K562 (cell line): ENCODE measurements around the gene STK11. TPM values are rescaled to one million over a fixed set of nuclear protein-coding genes. Genes with fewer than 3 reads are reported as not detected.

Experiments
- ATAC-seq: fragments of 200-7000 bp; cut with Tn5 transposase; 3 replicates; pipeline ENCODE4 v1.9.1; 2020; ENCODE audit warnings: moderate library complexity
- BruUV-seq: library from RNA; stranded (reverse); fragments of 400-500 nt; replicated peaks from 2 replicates; lab custom pipeline; 2021; lab: Mats Ljungman, UMichigan
- CTCF ChIA-PET: fragments of 300-600 bp; formaldehyde crosslinking; extraction: SDS; loops from one replicate; lab custom pipeline; 2021; ENCODE audit warnings: low intra/inter-chr PET ratio; lab: Yijun Ruan, JAX
- POLR2A ChIA-PET: fragments of 300-600, 350-650 bp; sonication (Branson Sonifier 250); formaldehyde crosslinking; extraction: SDS; loops from one replicate; lab custom pipeline; 2021; ENCODE audit warnings: antibody characterized with exemption, inconsistent platforms; lab: Yijun Ruan, JAX
- DNase-seq, 4 experiments: peaks; one replicate each; pipeline versions ENCODE4 v3.0.0 to v3.0.0-alpha.2; 2011 to 2018; ENCODE audit warnings: low spot score in 3 of 4, mixed read lengths in 3 of 4; ENCODE audit errors: extremely low read depth in 1 of 4
- FAIRE-seq: peaks from 2 replicates; lab custom pipeline; 2011; peaks lifted over from hg19 to GRCh38; lab: Jason Lieb, UNC
- H2AFZ ChIP-seq: 2 replicates; pipeline ENCODE4 v1.6.0; 2011; ENCODE audit warnings: low read depth, low read length, control low read depth, inconsistent platforms
- H3K27ac ChIP-seq: fragments of 200-600 bp; 3 replicates; pipeline ENCODE4 v1.8.0; 2011; ENCODE audit warnings: low read depth, mild to moderate bottlenecking, control low read depth, inconsistent platforms, low read length, moderate library complexity, mixed read lengths; ENCODE audit errors: extremely low read depth
- H3K27me3 ChIP-seq, 2 experiments: fragments of 300-600 bp in 1 of 2; 2 replicates in 1 of 2; 3 replicates in 1 of 2; pipeline versions ENCODE4 v1.6.0 to v1.8.0; 2011; ENCODE audit warnings: inconsistent platforms in 2 of 2, low read length in 2 of 2, mild to moderate bottlenecking in 1 of 2, mixed read lengths in 1 of 2, moderate library complexity in 1 of 2; ENCODE audit not compliant: control insufficient read depth in 2 of 2, insufficient read depth in 2 of 2
- H3K36me3 ChIP-seq: fragments of 300-600 bp; 3 replicates; pipeline ENCODE4 v1.8.0; 2011; ENCODE audit warnings: mild to moderate bottlenecking, low read length, inconsistent platforms; ENCODE audit not compliant: control insufficient read depth, insufficient read depth
- H3K4me1 ChIP-seq, 2 experiments: fragments of 200-600 bp in 1 of 2; replicated peaks in 1 of 2; 2 replicates in 1 of 2; 3 replicates in 1 of 2; pipeline versions ENCODE4 v1.5.1 to v1.8.0; 2011; ENCODE audit warnings: inconsistent platforms in 2 of 2, low read length in 2 of 2, mild to moderate bottlenecking in 1 of 2, mixed read lengths in 1 of 2, moderate library complexity in 1 of 2; ENCODE audit not compliant: control insufficient read depth in 2 of 2, insufficient read depth in 2 of 2
- H3K4me2 ChIP-seq: 2 replicates; pipeline ENCODE4 v1.6.1; 2011; ENCODE audit warnings: low read length, control low read depth, inconsistent platforms, mixed read lengths; ENCODE audit not compliant: insufficient read depth
- H3K4me3 ChIP-seq: fragments of 200-600 bp; sonication (generic), shearing (Covaris generic); 2 replicates; pipeline ENCODE4 v1.5.1; 2016; ENCODE audit warnings: control low read depth, inconsistent platforms
- H3K79me2 ChIP-seq: fragments of 200-600 bp; 3 replicates; pipeline ENCODE4 v1.8.0; 2011; ENCODE audit warnings: low read length, inconsistent platforms; ENCODE audit not compliant: control insufficient read depth, insufficient read depth
- H3K9ac ChIP-seq, 2 experiments: 2 replicates each; pipeline versions ENCODE4 v1.6.0 to v1.6.1; 2011; ENCODE audit warnings: low read depth in 2 of 2, low read length in 2 of 2, control low read depth in 1 of 2, inconsistent platforms in 1 of 2, mild to moderate bottlenecking in 1 of 2, mixed read lengths in 1 of 2; ENCODE audit not compliant: insufficient read depth in 1 of 2
- H3K9me1 ChIP-seq: one replicate; pipeline ENCODE4 v1.6.0; 2011; ENCODE audit warnings: inconsistent platforms, mild to moderate bottlenecking, low read length, moderate library complexity; ENCODE audit not compliant: control insufficient read depth, insufficient read depth
- H3K9me3 ChIP-seq: replicated peaks from 2 replicates; pipeline ENCODE4 v1.5.1; 2011; ENCODE audit warnings: low read depth, low read length, inconsistent platforms; ENCODE audit not compliant: control insufficient read depth, insufficient read depth
- H4K20me1 ChIP-seq: replicated peaks from 2 replicates; pipeline ENCODE4 v1.6.1; 2011; ENCODE audit warnings: low read length, inconsistent platforms, mixed read lengths; ENCODE audit not compliant: control insufficient read depth, insufficient read depth
- NR2C1 ChIP-seq, 2 experiments: fragments of 450-650 bp; IDR thresholded peaks; 2 replicates each; pipeline ENCODE4 v1.6.1; 2017; ENCODE audit warnings: mild to moderate bottlenecking in 2 of 2, antibody characterized with exemption in 1 of 2, inconsistent platforms in 1 of 2, missing compliant biosample characterization in 1 of 2, missing genetic modification characterization in 1 of 2
- POLR2G ChIP-seq: fragments of 200-400 bp; formaldehyde crosslinking; IDR thresholded peaks from 2 replicates; pipeline ENCODE4 v1.6.1; 2017; ENCODE audit warnings: low read depth, mild to moderate bottlenecking, antibody characterized with exemption, low read length, moderate library complexity
- WGBS: fragments of 100-300 bp; shearing (Covaris generic); methylation state at CpG from one replicate; pipeline ENCODE4 v1.1.6; 2016; ENCODE audit warnings: low coverage, mixed read lengths; ENCODE audit not compliant: insufficient coverage; ENCODE audit errors: missing lambda C conversion rate; 5-methylcytosine and 5-hydroxymethylcytosine counted together
- in situ Hi-C: fragments of 300-500 bp; cut with MboI; formaldehyde crosslinking; loops from 4 replicates; pipeline ENCODE4 v1.15.0; 2018; ENCODE audit warnings: inconsistent platforms, mixed read lengths
- intact Hi-C: fragments of 100-400 bp; cut with micrococcal nuclease; formaldehyde crosslinking; loops from 2 replicates; pipeline ENCODE4 v1.14.2; 2022
- polyA plus RNA-seq, 8 experiments: library from polyadenylated mRNA; depleted of rRNA in 4 of 8; stranded (reverse) in 5 of 8; unstranded in 3 of 8; fragments of >200 nt; fragmentation: Nextera tagmentation in 2 of 8; fragmentation: Illumina TruSeq in 1 of 8; extraction: Ambion mirVana in 2 of 8; extraction: Trizol in 1 of 8; gene quantifications; 2 replicates each; pipeline versions ENCODE4 v1.2.1 to v1.2.3, GENCODE V29; 2011 to 2014; ENCODE audit warnings: inconsistent platforms in 1 of 8, missing spikeins in 1 of 8
- total RNA-seq, 7 experiments: library from RNA; depleted of rRNA in 6 of 7; stranded (reverse); fragments of >200 nt in 6 of 7; fragmentation: Illumina TruSeq in 2 of 7; extraction: Trizol in 2 of 7; gene quantifications; 2 replicates each; pipeline versions ENCODE4 v1.2.1 to v1.2.3, GENCODE V29; 2011 to 2021; ENCODE audit warnings: low replicate concordance in 1 of 7
- TF ChIP-seq, protein P1 (sequence below), 3 experiments: IDR thresholded peaks in 2 of 3; conservative IDR thresholded peaks in 1 of 3; 2 replicates each; pipeline ENCODE4 v1.5.1; 2011 to 2012; ENCODE audit warnings: low read length in 3 of 3, mild to moderate bottlenecking in 3 of 3, control low read depth in 2 of 3, improper control_type of control experiment in 1 of 3, inconsistent platforms in 1 of 3, low read depth in 1 of 3, mixed read lengths in 1 of 3, moderate library complexity in 1 of 3; ENCODE audit not compliant: insufficient read depth in 2 of 3
- TF ChIP-seq, protein P2 (sequence below): sonication (generic); formaldehyde crosslinking; IDR thresholded peaks from 2 replicates; pipeline ENCODE4 v1.8.1; 2023; ENCODE audit warnings: mild to moderate bottlenecking, missing genetic modification reagents

Gene STK11
- total and polyA plus RNA-seq, 9 of the 15 experiments (the other 6 are each of a cell fraction or from before 2014, with no cell fraction given): 0.15 to 96.5 (median 31.7) TPM

DNA sequence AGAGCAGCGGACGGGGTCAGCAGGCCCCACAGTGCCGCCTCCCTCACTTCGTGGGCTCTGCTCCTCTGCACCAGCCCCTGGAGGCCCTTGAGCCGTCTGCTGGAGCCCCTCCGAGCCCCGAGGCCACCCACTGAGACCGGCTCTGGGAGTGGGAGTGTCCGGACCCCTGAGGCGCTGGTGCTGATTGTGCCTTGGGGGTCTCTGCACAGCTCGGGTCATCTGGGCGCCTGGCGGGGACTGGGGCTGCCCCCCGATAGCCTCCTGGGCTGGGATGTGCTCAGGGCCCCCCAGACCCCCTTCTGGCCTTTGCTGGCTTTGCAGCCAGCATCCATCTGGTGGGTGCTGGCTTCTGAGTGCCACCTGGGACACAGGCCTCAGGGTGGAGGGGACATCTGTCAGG lies 16.8 kb downstream of the STK11 start:
- no peak overlapping the region for H3K4me2 ChIP-seq
- peaks cover 3 to 80% of the 10 kb centered on the region in 2 experiments; a peak in 4 of 5 replicates for H3K4me1 ChIP-seq
- ChIA-PET POLR2A (interaction anchor here (0.6 kb wide), 2 partner anchors 12 to 56 kb away, joined by 3 to 4 read pairs; no protein-coding TSS in a partner anchor), CTCF (interaction anchor here (0.8 to 1.6 kb wide), 2 partner anchors 26 to 109 kb away, joined by 3 to 6 read pairs; partner anchors contain the start of gene MIDN)
- H3K9ac ChIP-seq: 0 out of 4 replicates have a peak overlapping the region, but pooled peaks of 1 of the 2 experiments have one; percentile 32
- DNase-seq: no peak
- H3K9me1 ChIP-seq: no peaks in the 10 kb centered on the region
- no peaks in the 10 kb centered on the region for H3K27me3 ChIP-seq
- in situ Hi-C loops: no loop called here
- WGBS: 93% methylated on average over 3 of the region's 14 CpGs
- no peaks in the 10 kb centered on the region for H3K9me3 ChIP-seq
- peaks cover 85% of the 10 kb centered on the region; the same call in 2 of the 3 replicates for H3K36me3 ChIP-seq
- FAIRE-seq: no peak
- no peak overlapping the region for H3K27ac ChIP-seq
- no peak for ATAC-seq
- no peak overlapping the region for H3K4me3 ChIP-seq
- peaks cover 41% of the 10 kb centered on the region for H3K79me2 ChIP-seq
- intact Hi-C loops: no loop called here
- no TSS peak for BruUV-seq
- TF ChIP-seq, protein P1, sequence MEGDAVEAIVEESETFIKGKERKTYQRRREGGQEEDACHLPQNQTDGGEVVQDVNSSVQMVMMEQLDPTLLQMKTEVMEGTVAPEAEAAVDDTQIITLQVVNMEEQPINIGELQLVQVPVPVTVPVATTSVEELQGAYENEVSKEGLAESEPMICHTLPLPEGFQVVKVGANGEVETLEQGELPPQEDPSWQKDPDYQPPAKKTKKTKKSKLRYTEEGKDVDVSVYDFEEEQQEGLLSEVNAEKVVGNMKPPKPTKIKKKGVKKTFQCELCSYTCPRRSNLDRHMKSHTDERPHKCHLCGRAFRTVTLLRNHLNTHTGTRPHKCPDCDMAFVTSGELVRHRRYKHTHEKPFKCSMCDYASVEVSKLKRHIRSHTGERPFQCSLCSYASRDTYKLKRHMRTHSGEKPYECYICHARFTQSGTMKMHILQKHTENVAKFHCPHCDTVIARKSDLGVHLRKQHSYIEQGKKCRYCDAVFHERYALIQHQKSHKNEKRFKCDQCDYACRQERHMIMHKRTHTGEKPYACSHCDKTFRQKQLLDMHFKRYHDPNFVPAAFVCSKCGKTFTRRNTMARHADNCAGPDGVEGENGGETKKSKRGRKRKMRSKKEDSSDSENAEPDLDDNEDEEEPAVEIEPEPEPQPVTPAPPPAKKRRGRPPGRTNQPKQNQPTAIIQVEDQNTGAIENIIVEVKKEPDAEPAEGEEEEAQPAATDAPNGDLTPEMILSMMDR (IDR thresholded peaks at IDR 0.05 in 2 of 3, conservative IDR thresholded peaks at IDR 0.05 in 1 of 3; ENCODE audit: insufficient read depth in 2 of 3, low read depth in 1 of 3, low read length in 3 of 3): peak in 1 of 3 experiments; percentile 22; a peak in 1 of 6 replicates
- no peak for TF ChIP-seq NR2C1 (IDR thresholded peaks at IDR 0.05)
- no peak for TF ChIP-seq NR2C1 (tag; IDR thresholded peaks at IDR 0.05)
- TF ChIP-seq, protein P2, sequence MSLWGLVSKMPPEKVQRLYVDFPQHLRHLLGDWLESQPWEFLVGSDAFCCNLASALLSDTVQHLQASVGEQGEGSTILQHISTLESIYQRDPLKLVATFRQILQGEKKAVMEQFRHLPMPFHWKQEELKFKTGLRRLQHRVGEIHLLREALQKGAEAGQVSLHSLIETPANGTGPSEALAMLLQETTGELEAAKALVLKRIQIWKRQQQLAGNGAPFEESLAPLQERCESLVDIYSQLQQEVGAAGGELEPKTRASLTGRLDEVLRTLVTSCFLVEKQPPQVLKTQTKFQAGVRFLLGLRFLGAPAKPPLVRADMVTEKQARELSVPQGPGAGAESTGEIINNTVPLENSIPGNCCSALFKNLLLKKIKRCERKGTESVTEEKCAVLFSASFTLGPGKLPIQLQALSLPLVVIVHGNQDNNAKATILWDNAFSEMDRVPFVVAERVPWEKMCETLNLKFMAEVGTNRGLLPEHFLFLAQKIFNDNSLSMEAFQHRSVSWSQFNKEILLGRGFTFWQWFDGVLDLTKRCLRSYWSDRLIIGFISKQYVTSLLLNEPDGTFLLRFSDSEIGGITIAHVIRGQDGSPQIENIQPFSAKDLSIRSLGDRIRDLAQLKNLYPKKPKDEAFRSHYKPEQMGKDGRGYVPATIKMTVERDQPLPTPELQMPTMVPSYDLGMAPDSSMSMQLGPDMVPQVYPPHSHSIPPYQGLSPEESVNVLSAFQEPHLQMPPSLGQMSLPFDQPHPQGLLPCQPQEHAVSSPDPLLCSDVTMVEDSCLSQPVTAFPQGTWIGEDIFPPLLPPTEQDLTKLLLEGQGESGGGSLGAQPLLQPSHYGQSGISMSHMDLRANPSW (CRISPR knock-in tag): no peak
- peak; percentile 10; the same call in 1 of the 2 replicates for TF ChIP-seq POLR2G
- H2AFZ ChIP-seq: no peak overlapping the region
- peaks cover 22% of the 10 kb centered on the region for H4K20me1 ChIP-seq
